Measurements from ENCODE around the gene SLC9A2.
A peak's percentile ranks its signal among the peaks of the same experiment; 100 is the strongest.

Gene SLC9A2

GRCh38 chr2:102677244-102678215 lies 58.2 kb downstream of the SLC9A2 start:
- no peak for DNase-seq

GRCh38 chr2:102678442-102678841 lies 59.1 kb downstream of the SLC9A2 start:
- no peak for DNase-seq

GRCh38 chr2:102686479-102687439 lies 67.4 kb downstream of the SLC9A2 start:
- no peak for DNase-seq

GRCh38 chr2:102690012-102690411 lies 70.7 kb downstream of the SLC9A2 start:
- no peak for DNase-seq

GRCh38 chr2:102696463-102696862 lies 77.1 kb downstream of the SLC9A2 start:
- DNase-seq = no peak

- DNase-seq = no peak
These were observed 79.2 kb downstream of the SLC9A2 start for GRCh38 chr2:102698369-102699111.

GRCh38 chr2:102703305-102703704 lies 84.0 kb downstream of the SLC9A2 start:
- no peak for DNase-seq

GRCh38 chr2:102703748-102704147 lies 84.4 kb downstream of the SLC9A2 start:
- DNase-seq = peak; percentile 21

GRCh38 chr2:102704531-102704930 lies 85.2 kb downstream of the SLC9A2 start:
- DNase-seq = no peak

GRCh38 chr2:102707796-102708695 lies 88.7 kb downstream of the SLC9A2 start:
- no peak for DNase-seq

- no peak for DNase-seq
These were observed 89.7 kb downstream of the SLC9A2 start for GRCh38 chr2:102708847-102709559.

- DNase-seq = no peak
These were observed 98.1 kb downstream of the SLC9A2 start for GRCh38 chr2:102717308-102718018.

GRCh38 chr2:102718387-102719316 lies 99.3 kb downstream of the SLC9A2 start:
- no peak for DNase-seq

- no peak for DNase-seq
These were observed 104.7 kb downstream of the SLC9A2 start for GRCh38 chr2:102724016-102724490.

GRCh38 chr2:102724553-102724952 lies 105.2 kb downstream of the SLC9A2 start:
- no peak for DNase-seq

GRCh38 chr2:102726128-102727087 lies 107.1 kb downstream of the SLC9A2 start:
- no peak for DNase-seq

GRCh38 chr2:102735416-102736109 lies 116.2 kb downstream of the SLC9A2 start:
- peak; percentile 5 for DNase-seq

All from stimulated activated CD4-positive, alpha-beta T cell treated with anti-CD3 and anti-CD28 coated beads, Interleukin-15, amount 100 ng/mL, for 24 hours (primary cell).